Right lobe of liver (tissue), 6 donors: Measurements from ENCODE around the gene KDM8. TPM values are rescaled to one million over a fixed set of nuclear protein-coding genes. Genes with fewer than 3 reads are reported as not detected.
A peak's percentile ranks its signal among the peaks of the same experiment; 100 is the strongest.

ENCODE experiments used
- ATAC-seq, 4 donors: fragments of 200-7000 bp; cut with Tn5 transposase; one replicate each; pipeline ENCODE4 v1.9.1; 2020; ENCODE audit warnings: mild to moderate bottlenecking in 4 of 4, moderate library complexity in 4 of 4
- DNase-seq, 3 donors: peaks; one replicate each; pipeline ENCODE4 v3.0.0-alpha.2; 2020
- H3K27ac ChIP-seq, 3 donors: fragments of 200-600 bp; one replicate each; pipeline ENCODE4 v1.8.0; 2022
- H3K27me3 ChIP-seq, 2 donors: fragments of 200-600 bp; one replicate each; pipeline ENCODE4 v1.8.0; 2022
- H3K36me3 ChIP-seq, 4 donors: fragments of 200-600 bp; sonication (generic) in 1 of 4; one replicate each; pipeline versions ENCODE4 v1.5.1 to v1.8.0; 2017 to 2022; ENCODE audit warnings: control low read depth in 1 of 4
- H3K4me1 ChIP-seq, 4 donors: fragments of 200-600 bp; sonication (generic) in 1 of 4; one replicate each; pipeline versions ENCODE4 v1.5.1 to v1.8.0; 2017 to 2022; ENCODE audit warnings: control low read depth in 1 of 4
- H3K4me3 ChIP-seq, 3 donors: fragments of 200-600 bp; one replicate each; pipeline ENCODE4 v1.8.0; 2022
- H3K9me3 ChIP-seq, 4 donors: fragments of 200-600 bp; sonication (generic) in 1 of 4; one replicate each; pipeline versions ENCODE4 v1.5.1 to v1.8.0; 2017 to 2022; ENCODE audit warnings: control low read depth in 1 of 4
- CTCF ChIP-seq, 4 donors: fragments of 200-600 bp in 3 of 4; fragments of 450-650 bp in 1 of 4; IDR thresholded peaks; one replicate each; pipeline versions ENCODE4 v1.5.1 to v1.8.0; 2016 to 2022; ENCODE audit warnings: antibody characterized with exemption in 4 of 4, mild to moderate bottlenecking in 2 of 4
- POLR2A ChIP-seq: fragments of 450-650 bp; IDR thresholded peaks from one replicate; pipeline ENCODE4 v1.6.1; 2017; ENCODE audit warnings: antibody characterized with exemption, mild to moderate bottlenecking
- WGBS: methylation state at CpG from one replicate; pipeline ENCODE4 v1.1.6; 2018; ENCODE audit warnings: low coverage, low lambda C conversion rate; ENCODE audit not compliant: insufficient coverage; ENCODE audit errors: missing lambda C conversion rate; 5-methylcytosine and 5-hydroxymethylcytosine counted together
- intact Hi-C, 2 donors: fragments of 100-400 bp; cut with DNase I; formaldehyde crosslinking; loops; one replicate each; pipeline versions ENCODE4 v1.11.2 to v1.14.1; 2022
- total RNA-seq, 6 experiments: library from RNA; depleted of rRNA in 2 of 6; stranded (reverse); fragments of >200 nt in 2 of 6; fragmentation: NEBNext Ultra II Directional in 3 of 6; extraction: Animal tissue kit (Norgen Biotek cat#: 25700) in 3 of 6; gene quantifications; one replicate each; pipeline versions ENCODE4 v1.1.0 to v1.2.4, GENCODE V29; 2016 to 2023
- donor health status: DM: no; HTN: yes; CAD: no.
- donor health status: DM: no; HTN: no; CAD: no.
- donor health status: DM: no; HTN: no; CAD: no.
- donor health status: DM: no; HTN: yes; CAD: no.
- donor health status: DM: no; HTN: yes; CAD: no.

Gene KDM8
- total RNA-seq, 6 experiments from 2014 or later: 11.2 to 153 (median 66.7) TPM

- no peak overlapping the region for H3K4me3 ChIP-seq
- H3K27me3 ChIP-seq: no peaks in the 10 kb centered on the region
- DNase-seq (peak in 1 of 3 donors; percentile 50), ATAC-seq (peak in 3 of 4 donors; percentile 13 to 40 (median 36))
- H3K4me1 ChIP-seq: no peaks in the 10 kb centered on the region
- intact Hi-C loops: loop anchor here (10.0 kb wide), 2 partner anchors 54 to 226 kb away; no protein-coding TSS in a partner anchor
- 87% methylated on average over 15 of the region's 21 CpGs for WGBS
- no peaks in the 10 kb centered on the region for H3K9me3 ChIP-seq
- peaks cover 0 to 27% (median 7%) of the 10 kb centered on the region in 4 donors for H3K36me3 ChIP-seq
- TF ChIP-seq POLR2A: no peak
- no peak overlapping the region for H3K27ac ChIP-seq
These were observed 25.5 kb downstream of the KDM8 start for GRCh38 chr16:27228621-27229501.

GRCh38 chr16:27229891-27230470 is 26.7 kb downstream of the KDM8 start:
- H3K36me3 ChIP-seq: peaks cover 0 to 27% (median 9%) of the 10 kb centered on the region in 4 donors
- no peak overlapping the region for H3K4me3 ChIP-seq
- WGBS: 97% methylated on average over 6 of the region's 18 CpGs
- intact Hi-C loops: loop anchor here (5.0 to 10.0 kb wide), 3 partner anchors 55 to 225 kb away; no protein-coding TSS in a partner anchor
- no peaks in the 10 kb centered on the region for H3K27me3 ChIP-seq
- TF ChIP-seq POLR2A (no peak), CTCF (IDR thresholded peaks at IDR 0.05) (no peak)
- no peak overlapping the region for H3K27ac ChIP-seq
- ATAC-seq: no peak
- no peaks in the 10 kb centered on the region for H3K9me3 ChIP-seq
- peaks cover 0 to 7% (median 0%) of the 10 kb centered on the region in 4 donors for H3K4me1 ChIP-seq
- DNase-seq: peak in 1 of 3 donors; percentile 29

- Histone ChIP-seq H3K4me1 (peaks cover 0 to 12% (median 0%) of the 10 kb centered on the region in 4 donors), H3K4me3 (no peak overlapping the region), H3K27ac (no peak overlapping the region), H3K27me3 (no peaks in the 10 kb centered on the region), H3K9me3 (no peaks in the 10 kb centered on the region), H3K36me3 (peaks cover 0 to 27% (median 9%) of the 10 kb centered on the region in 4 donors)
- intact Hi-C loops: loop anchor here in 1 of 2 donors (5.0 kb wide), 1 partner anchor 137 kb away; no protein-coding TSS in a partner anchor
- 80% methylated on average over 1 of the region's 16 CpGs for WGBS
- DNase-seq (peak in 1 of 3 donors; percentile 54), ATAC-seq (no peak)
- TF ChIP-seq POLR2A: no peak
- TF ChIP-seq CTCF (IDR thresholded peaks at IDR 0.05): no peak
These were observed 27.3 kb downstream of the KDM8 start for GRCh38 chr16:27230562-27231001.

GRCh38 chr16:27231692-27232060 is 28.4 kb downstream of the KDM8 start:
- Histone ChIP-seq H3K4me1 (peaks cover 0 to 12% (median 0%) of the 10 kb centered on the region in 4 donors), H3K36me3 (peaks cover 0 to 27% (median 9%) of the 10 kb centered on the region in 4 donors), H3K27me3 (no peaks in the 10 kb centered on the region), H3K27ac (no peak overlapping the region), H3K4me3 (no peak overlapping the region), H3K9me3 (no peaks in the 10 kb centered on the region)
- peak in 1 of 3 donors; percentile 39 for DNase-seq
- intact Hi-C loops: loop anchor here in 1 of 2 donors (5.0 kb wide), 1 partner anchor 136 kb away; no protein-coding TSS in a partner anchor
- no peak for TF ChIP-seq POLR2A
- no peak for TF ChIP-seq CTCF (IDR thresholded peaks at IDR 0.05)
- WGBS: 82% methylated on average over 5 of the region's 8 CpGs
- ATAC-seq: no peak
